GM23338 (cell line): ENCODE results near the gene EXOC3L4. TPM values are rescaled to one million over a fixed set of nuclear protein-coding genes. Genes with fewer than 3 reads are reported as not detected.

Experiments
- ATAC-seq: fragments of 200-7000 bp; cut with Tn5 transposase; 3 replicates; pipeline ENCODE4 v1.9.1; 2020
- DNase-seq: peaks from one replicate; pipeline ENCODE4 v3.0.0-alpha.2; 2015; ENCODE audit warnings: low spot score
- H2AFZ ChIP-seq: fragments of 200-600 bp; sonication (generic); 2 replicates; pipeline ENCODE4 v1.8.0; 2016; ENCODE audit warnings: antibody characterized with exemption, mild to moderate bottlenecking, moderate library complexity
- H3F3A ChIP-seq: fragments of 200-600 bp; sonication (generic); replicated peaks from 2 replicates; pipeline ENCODE4 v1.8.0; 2017; ENCODE audit warnings: antibody characterized with exemption, mixed run types, low read depth
- H3K27ac ChIP-seq: fragments of 200-600 bp; sonication (generic); 2 replicates; pipeline ENCODE4 v1.6.1; 2016; ENCODE audit warnings: low read depth
- H3K27me3 ChIP-seq: fragments of 200-600 bp; sonication (generic); 2 replicates; pipeline ENCODE4 v1.8.0; 2016; ENCODE audit warnings: mild to moderate bottlenecking, mixed run types, moderate library complexity; ENCODE audit not compliant: insufficient read depth
- H3K36me3 ChIP-seq: fragments of 200-600 bp; sonication (generic); 2 replicates; pipeline ENCODE4 v1.8.0; 2016; ENCODE audit warnings: mild to moderate bottlenecking; ENCODE audit not compliant: insufficient read depth
- H3K4me1 ChIP-seq: fragments of 200-600 bp; sonication (generic); 2 replicates; pipeline ENCODE4 v1.8.0; 2016; ENCODE audit warnings: mild to moderate bottlenecking, moderate library complexity; ENCODE audit not compliant: insufficient read depth
- H3K4me2 ChIP-seq: fragments of 200-600 bp; sonication (generic); 2 replicates; pipeline ENCODE4 v1.7.1; 2017; ENCODE audit warnings: mixed run types
- H3K4me3 ChIP-seq: fragments of 200-600 bp; sonication (generic); 2 replicates; pipeline ENCODE4 v1.6.1; 2016; ENCODE audit warnings: mixed run types
- H3K79me2 ChIP-seq: fragments of 200-600 bp; sonication (generic); replicated peaks from 2 replicates; pipeline ENCODE4 v1.8.0; 2017; ENCODE audit warnings: mild to moderate bottlenecking; ENCODE audit not compliant: insufficient read depth
- H3K9me2 ChIP-seq: fragments of 200-600 bp; sonication (generic); 2 replicates; pipeline ENCODE4 v1.8.0; 2017; ENCODE audit not compliant: insufficient read depth
- H4K20me1 ChIP-seq: fragments of 200-600 bp; sonication (generic); replicated peaks from 2 replicates; pipeline ENCODE4 v1.8.0; 2017; ENCODE audit warnings: mild to moderate bottlenecking; ENCODE audit not compliant: insufficient read depth
- H3K27ac Mint-ChIP-seq: 2 replicates; pipeline ENCODE4 v1.8.0; 2020; ENCODE audit warnings: inconsistent platforms, mild to moderate bottlenecking, moderate library complexity, mixed read lengths
- H3K27me3 Mint-ChIP-seq: 3 replicates; pipeline ENCODE4 v1.8.0; 2022; ENCODE audit warnings: low read depth, mild to moderate bottlenecking, moderate library complexity, mixed read lengths, inconsistent platforms; ENCODE audit not compliant: insufficient read depth, poor library complexity
- H3K36me3 Mint-ChIP-seq: 3 replicates; pipeline ENCODE4 v1.8.0; 2021; ENCODE audit warnings: low read depth, mild to moderate bottlenecking, inconsistent platforms, moderate library complexity, mixed read lengths
- H3K4me1 Mint-ChIP-seq: 3 replicates; pipeline ENCODE4 v1.8.0; 2020; ENCODE audit warnings: mild to moderate bottlenecking, inconsistent platforms, mixed read lengths
- H3K4me3 Mint-ChIP-seq: 3 replicates; pipeline ENCODE4 v1.8.0; 2021; ENCODE audit warnings: moderate library complexity, mild to moderate bottlenecking, inconsistent platforms, mixed read lengths
- H3K9me3 Mint-ChIP-seq: 3 replicates; pipeline ENCODE4 v1.8.0; 2020; ENCODE audit warnings: moderate library complexity, mild to moderate bottlenecking, inconsistent platforms, mixed read lengths
- CREB1 ChIP-seq: fragments of 250-450 bp; sonication (Bioruptor Pico); IDR thresholded peaks from 2 replicates; pipeline ENCODE4 v1.5.0; 2020; ENCODE audit warnings: low read depth, mild to moderate bottlenecking, moderate library complexity
- EZH2 ChIP-seq: fragments of 200-600 bp; sonication (generic); IDR thresholded peaks from one replicate; pipeline ENCODE4 v1.8.0; 2017; ENCODE audit warnings: antibody characterized with exemption, mild to moderate bottlenecking, low read depth; ENCODE audit not compliant: unreplicated experiment
- POLR2AphosphoS5 ChIP-seq: IDR thresholded peaks from 2 replicates; pipeline ENCODE4 v1.6.1; 2016; ENCODE audit warnings: antibody characterized with exemption, low read depth
- polyA plus RNA-seq: library from polyadenylated mRNA; unstranded; fragments of >200 nt; fragmentation: Nextera tagmentation; extraction: Ambion mirVana; gene quantifications from 2 replicates; pipeline ENCODE4 v1.2.1, GENCODE V29; 2016
- total RNA-seq: library from RNA; depleted of rRNA; stranded (reverse); fragments of >200 nt; shearing (Covaris generic); gene quantifications from 2 replicates; pipeline ENCODE4 v1.2.3, GENCODE V29; 2014
- TF ChIP-seq, protein P1 (sequence below): fragments of 250-450 bp; sonication (Bioruptor Pico); IDR thresholded peaks from 2 replicates; pipeline ENCODE4 v1.5.0; 2020; ENCODE audit warnings: mild to moderate bottlenecking, moderate library complexity
- TF ChIP-seq, protein P2 (sequence below): IDR thresholded peaks from one replicate; pipeline ENCODE4 v1.6.1; 2018; ENCODE audit warnings: antibody characterized with exemption; ENCODE audit not compliant: unreplicated experiment
- TF ChIP-seq, protein P3 (sequence below), 2 experiments: fragments of 200-600 bp in 1 of 2; sonication (generic) in 1 of 2; conservative IDR thresholded peaks; 2 replicates each; pipeline versions ENCODE4 v1.5.1 to v1.6.1; 2016 to 2017; ENCODE audit warnings: antibody characterized with exemption in 2 of 2, low read depth in 2 of 2, mild to moderate bottlenecking in 2 of 2, moderate library complexity in 1 of 2

EXOC3L4 gene
- total and polyA plus RNA-seq, 2 experiments from 2014 or later = not detected

DNA sequence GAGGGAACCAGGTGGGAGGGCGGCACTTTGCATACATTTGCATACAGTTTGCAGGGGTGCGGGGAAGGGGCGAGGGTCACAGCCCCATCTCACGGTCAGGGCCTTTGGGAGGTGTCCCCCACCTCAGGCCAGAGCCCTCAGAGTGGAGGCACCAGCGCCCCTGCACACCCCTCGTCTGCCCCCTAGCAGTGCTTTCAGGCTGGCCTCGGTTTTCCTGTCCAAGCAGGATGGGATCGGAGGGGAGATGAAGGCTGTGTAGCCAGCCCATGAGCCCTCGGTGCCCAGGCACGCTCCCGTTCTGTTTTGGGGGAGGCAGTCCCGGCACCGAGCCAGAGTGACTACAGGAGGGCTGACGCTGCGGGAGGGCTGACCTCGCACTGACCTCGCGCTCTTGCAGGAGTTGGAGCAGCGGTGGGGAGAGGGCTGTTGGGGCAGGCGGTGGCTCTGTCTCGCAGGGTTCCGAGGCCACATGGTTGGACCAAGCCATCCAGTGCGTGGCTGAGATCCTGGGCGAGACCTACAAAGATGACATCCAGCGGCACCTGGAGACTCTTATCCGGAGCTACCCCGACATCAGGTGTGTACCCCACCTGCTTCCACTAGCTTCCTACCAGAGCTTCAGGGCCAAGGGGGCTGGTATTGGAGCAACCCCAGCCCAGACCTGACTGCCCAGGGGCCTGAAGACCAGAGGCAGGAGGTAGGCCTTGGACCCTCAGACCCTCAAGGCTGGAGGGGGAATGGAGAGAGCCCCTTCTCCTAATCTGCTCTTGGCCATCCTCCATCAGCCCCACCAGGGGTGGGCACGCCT is 13.6 kb downstream of the EXOC3L4 start (continued):
- TF ChIP-seq, protein P1, sequence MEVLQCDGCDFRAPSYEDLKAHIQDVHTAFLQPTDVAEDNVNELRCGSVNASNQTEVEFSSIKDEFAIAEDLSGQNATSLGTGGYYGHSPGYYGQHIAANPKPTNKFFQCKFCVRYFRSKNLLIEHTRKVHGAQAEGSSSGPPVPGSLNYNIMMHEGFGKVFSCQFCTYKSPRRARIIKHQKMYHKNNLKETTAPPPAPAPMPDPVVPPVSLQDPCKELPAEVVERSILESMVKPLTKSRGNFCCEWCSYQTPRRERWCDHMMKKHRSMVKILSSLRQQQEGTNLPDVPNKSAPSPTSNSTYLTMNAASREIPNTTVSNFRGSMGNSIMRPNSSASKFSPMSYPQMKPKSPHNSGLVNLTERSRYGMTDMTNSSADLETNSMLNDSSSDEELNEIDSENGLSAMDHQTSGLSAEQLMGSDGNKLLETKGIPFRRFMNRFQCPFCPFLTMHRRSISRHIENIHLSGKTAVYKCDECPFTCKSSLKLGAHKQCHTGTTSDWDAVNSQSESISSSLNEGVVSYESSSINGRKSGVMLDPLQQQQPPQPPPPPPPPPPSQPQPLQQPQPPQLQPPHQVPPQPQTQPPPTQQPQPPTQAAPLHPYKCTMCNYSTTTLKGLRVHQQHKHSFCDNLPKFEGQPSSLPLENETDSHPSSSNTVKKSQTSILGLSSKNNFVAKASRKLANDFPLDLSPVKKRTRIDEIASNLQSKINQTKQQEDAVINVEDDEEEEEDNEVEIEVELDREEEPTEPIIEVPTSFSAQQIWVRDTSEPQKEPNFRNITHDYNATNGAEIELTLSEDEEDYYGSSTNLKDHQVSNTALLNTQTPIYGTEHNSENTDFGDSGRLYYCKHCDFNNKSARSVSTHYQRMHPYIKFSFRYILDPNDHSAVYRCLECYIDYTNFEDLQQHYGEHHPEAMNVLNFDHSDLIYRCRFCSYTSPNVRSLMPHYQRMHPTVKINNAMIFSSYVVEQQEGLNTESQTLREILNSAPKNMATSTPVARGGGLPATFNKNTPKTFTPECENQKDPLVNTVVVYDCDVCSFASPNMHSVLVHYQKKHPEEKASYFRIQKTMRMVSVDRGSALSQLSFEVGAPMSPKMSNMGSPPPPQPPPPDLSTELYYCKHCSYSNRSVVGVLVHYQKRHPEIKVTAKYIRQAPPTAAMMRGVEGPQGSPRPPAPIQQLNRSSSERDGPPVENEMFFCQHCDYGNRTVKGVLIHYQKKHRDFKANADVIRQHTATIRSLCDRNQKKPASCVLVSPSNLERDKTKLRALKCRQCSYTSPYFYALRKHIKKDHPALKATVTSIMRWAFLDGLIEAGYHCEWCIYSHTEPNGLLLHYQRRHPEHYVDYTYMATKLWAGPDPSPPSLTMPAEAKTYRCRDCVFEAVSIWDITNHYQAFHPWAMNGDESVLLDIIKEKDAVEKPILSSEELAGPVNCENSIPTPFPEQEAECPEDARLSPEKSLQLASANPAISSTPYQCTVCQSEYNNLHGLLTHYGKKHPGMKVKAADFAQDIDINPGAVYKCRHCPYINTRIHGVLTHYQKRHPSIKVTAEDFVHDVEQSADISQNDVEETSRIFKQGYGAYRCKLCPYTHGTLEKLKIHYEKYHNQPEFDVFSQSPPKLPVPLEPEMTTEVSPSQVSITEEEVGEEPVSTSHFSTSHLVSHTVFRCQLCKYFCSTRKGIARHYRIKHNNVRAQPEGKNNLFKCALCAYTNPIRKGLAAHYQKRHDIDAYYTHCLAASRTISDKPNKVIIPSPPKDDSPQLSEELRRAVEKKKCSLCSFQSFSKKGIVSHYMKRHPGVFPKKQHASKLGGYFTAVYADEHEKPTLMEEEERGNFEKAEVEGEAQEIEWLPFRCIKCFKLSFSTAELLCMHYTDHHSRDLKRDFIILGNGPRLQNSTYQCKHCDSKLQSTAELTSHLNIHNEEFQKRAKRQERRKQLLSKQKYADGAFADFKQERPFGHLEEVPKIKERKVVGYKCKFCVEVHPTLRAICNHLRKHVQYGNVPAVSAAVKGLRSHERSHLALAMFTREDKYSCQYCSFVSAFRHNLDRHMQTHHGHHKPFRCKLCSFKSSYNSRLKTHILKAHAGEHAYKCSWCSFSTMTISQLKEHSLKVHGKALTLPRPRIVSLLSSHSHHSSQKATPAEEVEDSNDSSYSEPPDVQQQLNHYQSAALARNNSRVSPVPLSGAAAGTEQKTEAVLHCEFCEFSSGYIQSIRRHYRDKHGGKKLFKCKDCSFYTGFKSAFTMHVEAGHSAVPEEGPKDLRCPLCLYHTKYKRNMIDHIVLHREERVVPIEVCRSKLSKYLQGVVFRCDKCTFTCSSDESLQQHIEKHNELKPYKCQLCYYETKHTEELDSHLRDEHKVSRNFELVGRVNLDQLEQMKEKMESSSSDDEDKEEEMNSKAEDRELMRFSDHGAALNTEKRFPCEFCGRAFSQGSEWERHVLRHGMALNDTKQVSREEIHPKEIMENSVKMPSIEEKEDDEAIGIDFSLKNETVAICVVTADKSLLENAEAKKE (CRISPR knock-in tag) = no peak
- TF ChIP-seq, protein P2, sequence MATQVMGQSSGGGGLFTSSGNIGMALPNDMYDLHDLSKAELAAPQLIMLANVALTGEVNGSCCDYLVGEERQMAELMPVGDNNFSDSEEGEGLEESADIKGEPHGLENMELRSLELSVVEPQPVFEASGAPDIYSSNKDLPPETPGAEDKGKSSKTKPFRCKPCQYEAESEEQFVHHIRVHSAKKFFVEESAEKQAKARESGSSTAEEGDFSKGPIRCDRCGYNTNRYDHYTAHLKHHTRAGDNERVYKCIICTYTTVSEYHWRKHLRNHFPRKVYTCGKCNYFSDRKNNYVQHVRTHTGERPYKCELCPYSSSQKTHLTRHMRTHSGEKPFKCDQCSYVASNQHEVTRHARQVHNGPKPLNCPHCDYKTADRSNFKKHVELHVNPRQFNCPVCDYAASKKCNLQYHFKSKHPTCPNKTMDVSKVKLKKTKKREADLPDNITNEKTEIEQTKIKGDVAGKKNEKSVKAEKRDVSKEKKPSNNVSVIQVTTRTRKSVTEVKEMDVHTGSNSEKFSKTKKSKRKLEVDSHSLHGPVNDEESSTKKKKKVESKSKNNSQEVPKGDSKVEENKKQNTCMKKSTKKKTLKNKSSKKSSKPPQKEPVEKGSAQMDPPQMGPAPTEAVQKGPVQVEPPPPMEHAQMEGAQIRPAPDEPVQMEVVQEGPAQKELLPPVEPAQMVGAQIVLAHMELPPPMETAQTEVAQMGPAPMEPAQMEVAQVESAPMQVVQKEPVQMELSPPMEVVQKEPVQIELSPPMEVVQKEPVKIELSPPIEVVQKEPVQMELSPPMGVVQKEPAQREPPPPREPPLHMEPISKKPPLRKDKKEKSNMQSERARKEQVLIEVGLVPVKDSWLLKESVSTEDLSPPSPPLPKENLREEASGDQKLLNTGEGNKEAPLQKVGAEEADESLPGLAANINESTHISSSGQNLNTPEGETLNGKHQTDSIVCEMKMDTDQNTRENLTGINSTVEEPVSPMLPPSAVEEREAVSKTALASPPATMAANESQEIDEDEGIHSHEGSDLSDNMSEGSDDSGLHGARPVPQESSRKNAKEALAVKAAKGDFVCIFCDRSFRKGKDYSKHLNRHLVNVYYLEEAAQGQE = no peak

DNA sequence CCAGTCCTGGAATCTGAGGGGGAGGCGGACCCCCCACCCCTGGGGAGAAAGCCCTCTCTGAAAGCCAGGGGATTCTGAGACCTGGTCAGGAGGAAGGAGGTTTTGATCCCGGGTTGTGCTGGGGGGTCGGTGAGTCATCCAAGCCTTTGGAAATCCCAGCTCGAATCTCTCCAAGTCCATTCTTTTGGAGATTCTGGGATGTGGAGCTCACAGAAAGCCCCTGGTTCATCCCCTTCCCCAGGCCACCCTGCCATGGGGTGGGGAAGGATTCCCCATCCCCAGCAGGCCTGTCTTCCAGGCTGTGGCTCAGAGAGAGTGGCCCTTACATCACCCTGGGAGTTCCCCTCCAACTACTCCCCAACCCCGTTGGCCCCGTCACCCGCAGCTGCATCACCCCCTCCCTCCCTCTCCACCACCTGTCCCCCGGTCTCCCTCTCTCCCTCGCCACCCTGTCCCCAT is 14.3 kb downstream of the EXOC3L4 start:
- H3K4me1 ChIP-seq = peaks cover 21% of the 10 kb centered on the region
- no peaks in the 10 kb centered on the region; the same call in 2 of the 3 replicates for H3K36me3 Mint-ChIP-seq
- TF ChIP-seq, protein P2 = no peak
- TF ChIP-seq POLR2AphosphoS5 (no peak), CREB1 (CRISPR knock-in tag) (no peak), EZH2 (no peak)
- TF ChIP-seq, protein P3, sequence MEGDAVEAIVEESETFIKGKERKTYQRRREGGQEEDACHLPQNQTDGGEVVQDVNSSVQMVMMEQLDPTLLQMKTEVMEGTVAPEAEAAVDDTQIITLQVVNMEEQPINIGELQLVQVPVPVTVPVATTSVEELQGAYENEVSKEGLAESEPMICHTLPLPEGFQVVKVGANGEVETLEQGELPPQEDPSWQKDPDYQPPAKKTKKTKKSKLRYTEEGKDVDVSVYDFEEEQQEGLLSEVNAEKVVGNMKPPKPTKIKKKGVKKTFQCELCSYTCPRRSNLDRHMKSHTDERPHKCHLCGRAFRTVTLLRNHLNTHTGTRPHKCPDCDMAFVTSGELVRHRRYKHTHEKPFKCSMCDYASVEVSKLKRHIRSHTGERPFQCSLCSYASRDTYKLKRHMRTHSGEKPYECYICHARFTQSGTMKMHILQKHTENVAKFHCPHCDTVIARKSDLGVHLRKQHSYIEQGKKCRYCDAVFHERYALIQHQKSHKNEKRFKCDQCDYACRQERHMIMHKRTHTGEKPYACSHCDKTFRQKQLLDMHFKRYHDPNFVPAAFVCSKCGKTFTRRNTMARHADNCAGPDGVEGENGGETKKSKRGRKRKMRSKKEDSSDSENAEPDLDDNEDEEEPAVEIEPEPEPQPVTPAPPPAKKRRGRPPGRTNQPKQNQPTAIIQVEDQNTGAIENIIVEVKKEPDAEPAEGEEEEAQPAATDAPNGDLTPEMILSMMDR (conservative IDR thresholded peaks at IDR 0.05; ENCODE audit: low read depth in 2 of 2) = no peak
- H3K4me3 Mint-ChIP-seq = no peak overlapping the region
- no peak overlapping the region for H3K27ac ChIP-seq
- H2AFZ ChIP-seq = no peak overlapping the region
- H3F3A ChIP-seq = no peaks in the 10 kb centered on the region
- no peaks in the 10 kb centered on the region for H3K9me2 ChIP-seq
- peaks cover 42% of the 10 kb centered on the region for H3K27me3 ChIP-seq
- H3K4me1 Mint-ChIP-seq = peaks cover 36% of the 10 kb centered on the region
- H3K36me3 ChIP-seq = no peaks in the 10 kb centered on the region
- no peaks in the 10 kb centered on the region for H3K79me2 ChIP-seq
- H3K27me3 Mint-ChIP-seq = peaks cover 56% of the 10 kb centered on the region
- no peaks in the 10 kb centered on the region for H4K20me1 ChIP-seq
- H3K9me3 Mint-ChIP-seq = no peaks in the 10 kb centered on the region; the same call in 2 of the 3 replicates
- ATAC-seq = peak; percentile 1; the same call in 1 of the 3 replicates
- peak; percentile 61 for DNase-seq
- H3K4me2 ChIP-seq = peak overlapping the region; percentile 57; the same call in 1 of the 2 replicates
- H3K4me3 ChIP-seq = 0 out of 2 replicates have a peak overlapping the region, but pooled peaks have one; percentile 23
- no peak overlapping the region for H3K27ac Mint-ChIP-seq
